ENCODE data around the gene MAU2.

The MAU2 gene, protein sequence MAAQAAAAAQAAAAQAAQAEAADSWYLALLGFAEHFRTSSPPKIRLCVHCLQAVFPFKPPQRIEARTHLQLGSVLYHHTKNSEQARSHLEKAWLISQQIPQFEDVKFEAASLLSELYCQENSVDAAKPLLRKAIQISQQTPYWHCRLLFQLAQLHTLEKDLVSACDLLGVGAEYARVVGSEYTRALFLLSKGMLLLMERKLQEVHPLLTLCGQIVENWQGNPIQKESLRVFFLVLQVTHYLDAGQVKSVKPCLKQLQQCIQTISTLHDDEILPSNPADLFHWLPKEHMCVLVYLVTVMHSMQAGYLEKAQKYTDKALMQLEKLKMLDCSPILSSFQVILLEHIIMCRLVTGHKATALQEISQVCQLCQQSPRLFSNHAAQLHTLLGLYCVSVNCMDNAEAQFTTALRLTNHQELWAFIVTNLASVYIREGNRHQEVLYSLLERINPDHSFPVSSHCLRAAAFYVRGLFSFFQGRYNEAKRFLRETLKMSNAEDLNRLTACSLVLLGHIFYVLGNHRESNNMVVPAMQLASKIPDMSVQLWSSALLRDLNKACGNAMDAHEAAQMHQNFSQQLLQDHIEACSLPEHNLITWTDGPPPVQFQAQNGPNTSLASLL

DNA sequence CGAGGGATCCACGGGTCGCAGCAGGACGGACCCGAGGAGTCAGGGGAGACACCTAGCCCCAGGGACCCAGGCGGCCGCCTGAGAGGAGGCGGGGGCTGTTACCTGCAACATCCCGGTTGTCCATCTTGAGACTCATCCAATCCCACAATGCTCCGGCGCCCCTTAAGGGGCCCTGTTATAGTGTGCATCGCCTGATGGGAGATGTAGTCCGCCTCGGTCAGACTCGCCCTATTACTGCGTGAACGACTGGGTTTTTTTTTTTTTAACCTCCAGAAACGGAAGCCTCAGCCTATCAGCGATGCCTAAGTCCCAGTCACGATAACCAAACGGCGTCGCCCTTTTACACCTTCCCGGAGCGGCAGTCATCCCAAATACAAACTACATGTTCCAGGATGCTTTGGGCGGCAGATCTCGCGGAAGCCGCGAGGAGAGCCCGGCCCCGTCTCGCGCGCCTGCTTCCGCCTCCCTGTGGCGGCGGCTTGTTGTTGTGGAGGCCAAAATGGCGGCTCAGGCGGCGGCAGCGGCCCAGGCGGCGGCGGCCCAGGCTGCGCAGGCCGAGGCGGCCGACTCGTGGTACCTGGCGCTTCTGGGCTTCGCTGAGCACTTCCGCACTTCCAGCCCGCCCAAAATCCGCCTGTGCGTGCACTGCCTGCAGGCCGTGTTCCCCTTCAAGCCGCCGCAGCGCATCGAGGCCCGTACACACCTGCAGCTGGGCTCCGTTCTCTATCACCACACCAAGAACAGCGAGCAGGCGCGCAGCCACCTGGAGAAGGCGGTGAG is at the start of gene MAU2, which contains the start of gene SUGP1:
Gene MAU2 (plus strand): TSS at position 469 of the 780 bp plus-strand sequence. CDS start 31 bp downstream, at position 500.
Gene SUGP1 (minus strand): TSS at position 149 of the 780 bp plus-strand sequence. CDS start 13 bp downstream, at position 136.
- DNase-seq (ENCODE audit: low read depth in 2 of 2): peak; percentile 83 to 85

DNA sequence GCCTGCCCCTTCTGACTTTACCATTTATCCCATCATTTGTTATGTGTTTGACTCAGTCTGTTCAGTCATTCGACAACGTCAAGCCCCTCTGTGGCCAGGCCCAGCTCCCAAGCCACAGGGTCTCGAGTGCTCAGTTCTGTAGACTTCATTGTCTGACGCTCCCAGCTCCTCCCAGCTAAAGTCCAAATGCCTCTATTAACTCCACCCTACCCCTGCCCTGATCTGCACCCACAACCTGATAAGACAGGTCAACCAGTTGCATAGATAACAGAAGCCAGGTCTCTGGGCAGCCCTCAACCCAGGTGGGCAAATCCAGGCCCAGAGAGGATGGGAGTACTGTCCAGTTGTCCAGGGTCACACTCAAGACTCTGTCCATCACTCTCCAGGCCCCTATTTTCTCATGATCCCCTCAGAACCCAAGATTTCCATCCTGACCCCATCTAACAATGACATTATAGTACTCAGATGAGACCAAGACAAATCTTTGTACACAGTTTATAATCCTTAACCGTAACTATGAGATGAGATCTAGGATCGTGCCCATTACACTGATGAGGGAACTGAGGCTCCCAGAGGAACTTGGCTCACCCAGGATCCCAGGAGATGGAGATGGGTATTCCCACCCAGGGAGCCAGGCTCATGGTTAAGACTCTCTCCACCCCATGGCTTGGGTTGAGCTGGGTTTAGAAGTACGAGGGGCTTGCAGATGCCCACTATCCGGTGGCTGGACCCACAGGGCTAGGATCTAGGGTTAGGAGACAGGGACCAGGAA is 48.6 kb upstream of the MAU2 start:
- no peak for DNase-seq (ENCODE audit: low read depth in 2 of 2)

DNA sequence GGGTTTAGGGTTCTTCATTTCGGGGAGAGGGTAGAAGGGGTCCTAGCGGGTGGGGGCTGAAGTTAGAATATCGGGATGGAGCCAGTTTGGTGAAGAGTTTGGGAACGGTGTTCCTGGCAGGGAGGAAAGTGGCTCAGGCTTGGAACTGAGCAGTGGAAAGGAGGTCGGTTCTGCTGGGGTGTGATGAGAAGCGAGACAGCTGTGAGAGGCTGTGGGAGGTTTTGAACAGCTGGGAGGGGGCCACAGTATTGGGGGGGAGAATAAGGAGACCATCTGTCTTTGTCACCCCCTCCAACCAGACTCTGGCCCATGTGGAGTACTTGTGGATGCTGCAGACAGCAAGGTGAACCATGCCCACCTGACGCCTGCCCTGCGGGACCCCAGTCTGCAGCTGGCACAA is 46.5 kb upstream of the MAU2 start:
- no peak for DNase-seq (ENCODE audit: low read depth in 2 of 2)

DNA sequence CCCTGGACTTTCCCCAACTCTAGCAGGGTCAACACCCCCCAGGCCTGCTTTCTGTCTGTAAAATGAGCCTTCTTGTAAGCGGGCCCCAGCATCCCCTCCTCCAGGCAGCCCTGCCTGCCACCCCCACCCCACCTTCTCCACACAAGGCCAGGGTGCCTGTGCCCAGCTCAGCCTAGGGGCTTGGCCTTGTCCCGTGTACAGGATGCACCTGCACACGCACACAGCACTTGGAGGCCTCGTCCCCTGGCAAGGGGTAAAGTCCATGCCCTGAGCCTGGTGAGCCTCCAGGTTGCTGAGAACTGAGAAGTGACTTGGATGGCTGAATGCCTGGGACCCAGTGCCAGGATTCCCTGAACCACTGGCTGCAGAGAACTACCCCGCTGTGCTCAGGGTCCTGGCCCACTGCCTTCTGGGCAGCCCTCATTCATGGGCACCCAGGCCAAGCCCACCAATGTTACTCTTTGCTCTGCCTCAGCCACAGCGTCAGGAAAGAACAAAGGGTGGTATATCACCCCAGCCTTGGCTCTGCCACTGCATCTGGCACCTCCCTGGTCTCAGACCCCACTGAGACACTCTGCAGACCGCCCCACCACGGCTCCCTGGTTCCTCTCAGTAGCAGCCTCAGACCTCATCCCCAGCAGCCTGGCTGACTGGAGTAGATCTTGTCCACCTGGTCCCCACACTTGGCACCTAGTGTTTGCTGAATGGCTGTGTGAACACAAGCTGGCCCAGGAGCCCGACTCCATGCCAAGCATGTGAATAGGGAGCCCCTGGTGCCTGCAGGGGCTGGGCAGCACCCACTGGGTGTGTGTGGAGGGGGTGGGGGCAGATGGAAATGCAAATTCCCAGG is 45.7 kb upstream of the MAU2 start:
- DNase-seq (ENCODE audit: low read depth in 2 of 2): no peak

DNA sequence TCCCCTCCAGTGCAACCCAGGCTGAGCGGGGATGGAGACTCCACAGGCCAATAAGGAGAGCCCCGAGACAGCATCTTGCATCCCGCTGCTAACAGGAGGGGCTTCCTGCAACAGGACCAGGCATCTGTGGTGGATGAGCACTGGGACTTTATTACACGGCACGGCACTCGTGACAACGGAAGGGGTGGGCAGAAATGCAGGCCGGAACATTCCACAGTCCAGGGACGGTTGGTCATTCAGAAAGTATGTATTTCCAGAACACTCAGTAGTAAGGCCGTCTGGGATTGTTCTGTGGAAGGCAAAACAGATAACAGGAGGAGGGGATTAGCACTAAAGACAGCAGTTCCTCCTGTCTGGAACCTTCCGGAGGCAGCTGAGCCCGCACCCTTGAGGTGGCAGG is 44.2 kb upstream of the MAU2 start:
- no peak for DNase-seq (ENCODE audit: low read depth in 2 of 2)

DNA sequence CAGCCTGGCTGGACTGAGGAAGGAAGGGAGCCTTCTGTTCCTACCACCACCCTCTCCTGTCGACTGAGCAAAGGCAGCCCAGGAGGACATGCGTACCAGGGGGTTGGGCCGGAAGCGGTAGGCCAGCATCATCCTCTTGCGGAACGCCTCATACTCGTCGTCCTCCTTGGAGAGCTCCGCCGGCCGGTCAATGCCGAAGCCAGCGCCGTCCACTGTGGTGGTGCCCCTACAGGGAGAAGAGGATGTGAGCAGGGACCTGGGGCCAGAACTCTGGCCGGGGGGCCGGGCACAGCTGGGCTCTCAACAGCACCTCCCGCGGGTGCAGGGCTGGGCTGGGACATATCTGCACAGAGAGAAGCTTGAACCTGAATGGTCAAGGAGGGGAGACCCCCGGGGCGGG is 43.8 kb upstream of the MAU2 start:
- no peak for DNase-seq (ENCODE audit: low read depth in 2 of 2)

DNA sequence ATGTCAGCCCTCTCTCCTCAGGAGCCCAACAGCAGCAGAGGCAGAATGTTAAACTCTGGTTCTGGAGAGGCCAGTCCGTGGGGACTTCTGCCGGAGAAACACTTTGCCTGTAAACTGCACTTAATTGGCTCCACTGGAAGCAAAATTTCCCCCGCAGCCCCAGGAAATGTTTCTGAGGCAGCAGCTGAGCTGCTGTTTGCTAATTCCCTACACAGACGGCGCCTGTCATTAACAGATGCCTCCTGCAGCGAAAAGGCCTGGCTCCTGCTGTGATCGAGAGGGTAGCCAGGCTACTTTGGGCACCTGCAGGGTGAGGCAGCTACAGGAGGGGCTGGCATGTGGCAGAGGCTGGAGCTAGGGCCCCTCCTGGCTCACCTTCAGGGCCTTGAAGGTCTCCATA is 42.3 kb upstream of the MAU2 start:
- no peak for DNase-seq (ENCODE audit: low read depth in 2 of 2)

DNA sequence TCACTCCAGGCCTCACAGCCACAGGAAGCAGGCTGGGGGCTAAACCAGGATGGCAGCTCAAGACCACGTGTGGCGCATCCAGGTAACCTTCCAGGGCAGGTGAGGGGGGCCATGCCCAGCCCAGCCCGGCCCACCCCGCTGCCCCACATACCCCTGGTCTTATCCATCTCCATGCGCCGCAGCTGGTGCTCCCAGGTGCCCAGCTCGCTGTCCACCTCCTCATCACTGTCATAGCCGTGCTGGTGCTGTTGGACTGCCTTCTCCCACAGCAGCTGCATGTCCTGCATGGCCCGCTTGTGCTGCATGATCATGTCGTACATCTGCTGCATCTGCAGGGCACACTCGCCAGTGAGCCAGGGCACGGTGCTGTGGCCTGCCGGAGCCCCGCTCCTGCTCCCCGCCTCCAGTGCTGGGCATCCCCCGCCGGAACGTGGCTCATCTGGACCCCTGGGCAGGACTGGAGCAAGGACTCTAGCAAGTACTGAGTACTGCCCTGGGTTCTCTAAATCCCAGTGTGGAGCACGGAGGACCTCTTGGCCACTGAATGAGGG is 41.5 kb upstream of the MAU2 start:
- no peak for DNase-seq (ENCODE audit: low read depth in 2 of 2)

DNA sequence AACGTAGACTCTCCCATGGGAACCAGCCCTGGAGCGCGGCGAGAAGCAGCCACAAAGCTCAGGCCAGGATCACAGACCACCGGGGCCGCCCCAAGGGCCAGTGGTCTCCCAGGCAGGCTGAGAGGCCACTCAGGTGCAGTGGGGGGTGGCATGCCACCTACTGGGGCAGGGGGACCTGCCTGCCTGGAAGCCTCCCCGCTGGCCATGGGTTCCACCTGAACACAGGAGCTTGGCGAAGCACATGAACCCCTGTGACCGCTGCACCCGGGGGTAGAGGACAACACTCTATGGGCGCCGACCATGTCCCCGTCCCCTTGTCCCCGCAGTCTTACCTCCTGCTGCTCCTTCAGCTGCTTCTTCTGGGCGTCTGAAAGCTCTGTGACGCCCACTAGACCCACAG is 40.8 kb upstream of the MAU2 start:
- DNase-seq (ENCODE audit: low read depth in 2 of 2): no peak

- no peak for DNase-seq (ENCODE audit: low read depth in 2 of 2)
Observed at GRCh38 chr19:19280561-19280960, 40.1 kb upstream of the MAU2 start.

DNA sequence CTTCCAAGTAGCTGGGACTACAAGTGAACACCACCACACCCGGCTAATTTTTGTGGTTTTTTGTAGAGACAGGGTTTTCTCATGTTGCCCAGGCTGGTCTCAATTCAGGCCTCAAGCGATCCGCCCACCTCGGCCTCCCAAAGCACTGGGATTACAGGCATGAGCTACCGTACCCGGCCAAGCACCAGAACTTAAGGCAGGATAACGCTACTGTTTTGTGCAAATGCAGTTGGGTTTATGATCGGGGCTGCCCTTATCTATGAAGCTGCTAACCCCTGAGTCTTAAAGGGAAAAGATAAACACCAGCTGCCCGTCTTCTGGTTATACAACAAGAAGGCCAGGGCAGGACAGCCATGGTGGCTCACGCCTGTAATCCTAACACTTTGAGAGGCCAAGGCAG is 34.9 kb upstream of the MAU2 start:
- no peak for DNase-seq (ENCODE audit: low read depth in 2 of 2)

GRCh38 chr19:19292607-19293006 is 28.0 kb upstream of the MAU2 start:
- DNase-seq (ENCODE audit: low read depth in 2 of 2): no peak

DNA sequence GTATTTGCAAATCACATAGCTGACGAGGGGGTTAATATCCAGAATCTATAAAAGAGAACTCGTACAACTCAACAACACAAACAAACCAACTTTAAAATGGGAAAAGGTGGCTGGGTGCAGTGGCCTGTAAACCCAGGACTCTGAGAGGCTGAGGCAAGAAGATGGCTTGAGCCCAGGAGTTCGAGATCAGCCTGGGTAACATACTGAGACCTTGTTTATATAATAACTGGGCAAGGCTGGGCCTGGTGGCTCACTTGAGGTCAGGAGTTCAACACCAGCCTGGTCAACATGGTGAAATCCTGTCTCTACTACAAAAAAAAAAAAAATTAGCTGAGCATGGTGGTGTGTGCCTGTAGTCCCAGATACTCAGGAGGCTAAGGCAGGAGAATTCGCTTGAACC is 25.7 kb upstream of the MAU2 start:
- DNase-seq (ENCODE audit: low read depth in 2 of 2): no peak

DNA sequence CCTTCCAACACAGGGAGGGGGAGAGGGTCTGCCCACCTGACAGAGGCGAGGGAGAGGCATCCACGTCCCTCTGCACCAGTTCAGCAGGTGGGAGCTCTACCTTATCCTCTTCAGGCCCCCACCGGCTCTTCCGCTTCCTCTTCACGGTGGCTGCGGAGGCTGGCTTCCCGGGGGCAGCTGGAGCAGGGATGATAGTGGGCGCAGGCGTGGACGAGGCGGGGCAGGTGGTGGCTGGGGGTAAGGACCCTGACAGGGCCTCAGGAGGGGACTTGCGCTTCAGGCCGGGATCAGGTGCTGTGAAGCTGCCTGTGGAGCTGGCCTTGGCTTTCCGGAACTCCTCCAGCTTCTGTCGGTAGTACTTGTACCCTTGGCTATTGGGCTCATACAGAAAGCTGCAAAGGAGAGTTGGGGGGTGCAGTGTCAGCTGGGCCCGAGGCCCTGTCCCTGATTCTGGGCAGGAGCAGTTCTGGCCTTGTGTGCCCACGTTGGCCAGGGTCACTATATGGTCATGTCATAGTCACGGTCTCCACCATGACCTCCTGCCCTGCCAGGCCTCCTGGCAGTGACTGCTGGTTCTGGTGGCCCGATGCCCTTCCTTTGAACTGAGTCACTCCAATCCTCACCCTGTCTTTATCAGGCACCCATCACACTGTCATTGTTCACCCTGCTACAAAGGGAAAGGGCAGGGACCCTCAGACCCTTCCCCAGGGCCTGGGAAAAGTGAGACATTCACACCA is 23.5 kb upstream of the MAU2 start:
- no peak for DNase-seq (ENCODE audit: low read depth in 2 of 2)

DNA sequence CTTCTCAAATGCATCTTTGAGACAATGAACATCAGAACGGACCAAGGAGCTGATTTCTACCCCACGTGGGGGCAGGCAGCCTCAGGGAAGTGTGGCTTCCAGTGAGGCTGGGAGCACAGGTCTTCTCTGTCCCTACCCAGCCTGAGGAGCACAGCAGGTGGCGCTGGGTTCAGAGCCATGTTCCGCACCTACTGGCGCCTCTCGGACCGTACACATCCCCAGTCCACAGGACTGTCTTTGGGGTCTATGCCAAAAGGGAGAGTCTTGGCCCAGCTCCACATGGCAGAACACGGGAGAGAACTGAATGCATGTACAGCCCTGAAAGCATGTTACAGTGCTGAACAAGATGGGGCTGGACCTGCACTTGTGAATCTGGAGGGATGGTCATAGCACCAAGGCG is 22.9 kb upstream of the MAU2 start:
- no peak for DNase-seq (ENCODE audit: low read depth in 2 of 2)

DNA sequence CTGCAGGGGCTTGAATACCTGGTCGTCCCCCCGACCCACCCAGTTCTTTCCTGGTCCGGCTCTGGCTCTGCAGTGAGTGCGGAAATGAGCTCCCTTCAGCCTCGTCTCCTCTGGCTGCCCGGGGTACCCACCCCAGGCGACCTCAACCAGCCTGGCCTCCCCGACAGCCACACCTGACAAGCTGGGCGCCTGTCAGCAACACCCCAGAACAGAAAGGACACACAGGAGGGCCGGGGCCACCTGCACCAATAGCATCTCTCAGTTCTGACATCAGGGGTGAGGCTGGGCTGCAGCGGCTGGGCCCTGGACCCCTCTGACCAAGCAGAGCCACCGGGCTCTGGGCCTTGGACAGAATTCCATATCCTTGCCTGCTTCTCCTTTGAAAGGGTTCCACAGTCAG is 20.0 kb upstream of the MAU2 start:
- no peak for DNase-seq (ENCODE audit: low read depth in 2 of 2)

DNA sequence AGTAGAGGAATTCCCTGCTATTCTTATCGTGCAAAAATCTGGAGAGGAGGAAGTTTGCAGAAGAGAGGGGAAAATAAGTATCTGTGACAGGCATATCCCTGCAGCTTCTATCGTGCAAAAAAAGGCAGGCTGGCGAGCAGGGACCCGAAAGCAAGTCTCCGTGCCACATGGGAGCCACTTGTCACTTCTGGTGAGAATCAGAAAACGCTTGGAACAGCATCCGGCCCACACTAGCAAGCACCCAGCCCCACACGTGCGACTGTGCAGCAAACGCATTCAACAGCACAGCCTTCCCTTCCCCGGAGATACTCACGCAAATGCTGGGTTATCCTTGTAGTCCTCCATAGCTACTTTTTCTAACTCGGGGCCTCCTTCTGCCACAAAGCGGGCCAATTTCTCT is 17.2 kb upstream of the MAU2 start:
- no peak for DNase-seq (ENCODE audit: low read depth in 2 of 2)

- no peak for DNase-seq (ENCODE audit: low read depth in 2 of 2)
Observed at GRCh38 chr19:19304186-19304965, 16.3 kb upstream of the MAU2 start.

- no peak for DNase-seq (ENCODE audit: low read depth in 2 of 2)
Observed at GRCh38 chr19:19305066-19305465, 15.6 kb upstream of the MAU2 start.

All from stimulated activated CD4-positive, alpha-beta T cell treated with anti-CD3 and anti-CD28 coated beads, Interleukin-15, amount 100 ng/mL, for 48 hours (primary cell).